Anterior cingulate cortex (tissue), 58 donors: ENCODE data around the gene NPAS3.
A peak's percentile ranks its signal among the peaks of the same experiment; 100 is the strongest.

Experiments used
- DNase-seq, 58 donors: peaks; one replicate each; lab custom pipeline; 2025; lab: John Stamatoyannopoulos, UW

NPAS3 gene

DNA sequence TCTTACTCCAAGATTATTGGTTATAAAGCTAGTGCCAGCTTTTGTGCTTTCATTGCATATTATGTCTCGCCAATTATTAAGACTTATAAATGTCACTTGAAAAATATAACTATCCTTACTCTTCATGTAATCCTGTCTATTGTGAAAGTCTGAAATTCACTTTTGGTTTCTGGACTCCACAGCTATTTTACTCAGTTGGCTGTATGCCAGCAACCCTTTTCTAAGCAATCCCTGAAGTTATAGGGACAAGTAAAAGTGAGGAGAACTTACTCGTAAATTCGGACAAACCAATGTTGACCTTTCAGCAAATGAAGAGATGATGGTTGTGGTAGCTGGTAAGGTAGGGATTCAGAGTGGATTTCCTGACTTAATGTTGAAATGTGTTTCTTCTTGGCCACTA lies 196.3 kb downstream of the NPAS3 start:
- DNase-seq = no peak

DNA sequence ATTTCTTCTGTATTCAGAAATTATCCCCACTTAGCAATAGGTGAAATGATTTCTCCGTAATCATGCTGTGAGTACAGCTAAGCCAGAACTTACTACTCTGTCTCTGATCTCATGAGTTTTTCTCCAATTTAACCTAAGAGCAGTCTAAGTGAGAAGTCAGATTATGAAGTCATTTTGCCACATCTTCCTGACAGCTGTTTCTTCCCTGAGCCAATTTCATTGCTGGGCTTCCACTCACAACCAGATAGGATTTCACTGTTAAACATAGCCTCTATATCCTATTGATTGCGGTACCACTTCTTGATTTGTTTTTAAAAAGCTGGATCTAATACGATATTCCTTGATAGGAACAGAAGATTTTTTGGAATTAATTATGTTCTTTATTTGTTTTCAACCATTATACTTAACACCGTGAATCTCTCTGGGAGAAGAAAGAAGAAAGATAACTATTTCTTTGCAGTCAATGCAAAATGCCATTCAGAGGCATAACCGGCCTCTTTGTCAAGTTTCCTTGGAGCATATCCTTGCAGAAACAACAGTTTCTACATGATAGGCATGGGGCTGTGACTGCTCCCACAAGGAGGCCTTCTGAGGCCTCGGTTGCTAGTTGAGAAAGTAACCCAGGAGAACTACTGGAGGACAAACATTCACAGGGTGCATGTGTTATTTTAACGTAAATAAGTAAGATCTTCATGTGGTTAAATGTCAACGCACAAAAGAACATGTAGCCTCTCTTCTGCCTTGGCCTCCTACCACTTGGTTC lies 212.2 kb downstream of the NPAS3 start:
- no peak for DNase-seq

DNA sequence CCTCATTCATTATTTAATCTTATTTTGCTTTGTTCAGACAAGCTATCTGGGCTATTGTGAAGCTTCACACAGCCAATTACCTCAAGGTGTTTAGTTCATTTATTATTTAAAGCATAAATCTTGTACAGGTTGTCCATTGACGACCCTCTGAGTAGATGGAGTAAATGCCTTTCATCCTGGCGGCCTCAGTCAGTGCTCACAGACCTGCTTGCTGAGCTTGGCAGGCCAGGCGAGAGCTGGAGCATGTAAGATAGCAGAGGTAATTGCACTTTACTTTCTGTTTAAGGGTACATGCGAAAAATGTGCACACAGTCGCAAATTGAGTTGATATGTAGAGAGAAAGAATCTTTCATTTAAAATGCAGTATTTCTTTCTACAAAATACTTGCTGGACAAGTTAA lies 224.4 kb downstream of the NPAS3 start:
- no peak for DNase-seq

DNA sequence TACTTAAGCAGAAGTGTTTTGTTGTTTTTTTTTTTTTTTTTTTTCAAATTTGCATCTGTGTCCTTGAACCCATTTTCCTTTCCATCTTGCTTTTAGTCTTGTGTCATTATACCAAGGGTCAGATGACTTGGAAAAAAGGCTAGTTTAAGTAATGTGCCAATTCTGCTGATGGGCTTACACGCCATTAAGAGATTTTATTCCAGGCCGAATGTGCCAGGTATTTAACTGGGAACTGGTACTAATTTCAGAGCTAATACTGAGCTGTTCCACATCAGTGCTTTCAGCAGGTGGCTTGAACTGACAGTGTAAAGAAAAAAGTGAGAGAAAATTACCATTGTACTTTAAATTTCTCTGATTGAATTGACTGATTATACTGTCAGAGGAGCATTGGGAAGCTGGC lies 224.9 kb downstream of the NPAS3 start:
- no peak for DNase-seq

DNA sequence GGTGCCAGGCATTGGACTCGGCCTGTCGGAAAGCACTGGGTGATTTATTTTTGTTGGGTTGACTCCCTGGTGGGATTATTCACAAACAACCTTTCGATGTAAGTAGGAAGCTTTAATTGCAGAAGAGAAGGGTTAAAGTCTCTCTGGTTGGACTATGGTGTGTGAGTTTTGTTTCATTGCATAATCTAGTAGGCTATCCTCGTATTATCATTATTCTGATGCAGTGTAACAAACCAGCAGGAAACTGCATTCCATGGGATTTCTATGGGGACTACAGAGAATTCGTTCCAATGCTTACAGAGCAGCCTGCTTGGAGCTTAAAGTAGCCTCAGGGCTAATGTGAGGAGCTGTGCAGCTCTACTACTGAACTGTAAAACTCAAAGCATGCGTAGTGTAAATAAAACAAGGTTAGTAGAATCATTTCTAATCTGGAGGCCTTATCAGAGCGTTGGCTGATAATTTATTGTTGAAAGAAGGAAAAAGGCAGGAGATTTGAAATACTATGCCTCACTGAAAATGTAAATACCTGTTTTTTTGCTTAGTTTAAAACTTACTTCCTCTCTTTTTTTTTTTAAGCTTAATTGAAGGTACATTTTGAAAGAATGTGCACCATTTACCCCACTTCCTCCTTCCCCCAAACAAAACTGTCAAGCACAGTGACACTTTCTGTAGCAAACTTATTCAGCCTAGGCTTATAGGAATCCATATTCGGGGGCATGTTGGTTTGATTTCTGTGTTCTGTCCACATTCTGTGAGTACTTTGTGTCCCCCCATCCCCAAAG lies 226.7 kb downstream of the NPAS3 start:
- DNase-seq = peak in 11 of 58 donors; percentile 5 to 76 (median 26)

DNA sequence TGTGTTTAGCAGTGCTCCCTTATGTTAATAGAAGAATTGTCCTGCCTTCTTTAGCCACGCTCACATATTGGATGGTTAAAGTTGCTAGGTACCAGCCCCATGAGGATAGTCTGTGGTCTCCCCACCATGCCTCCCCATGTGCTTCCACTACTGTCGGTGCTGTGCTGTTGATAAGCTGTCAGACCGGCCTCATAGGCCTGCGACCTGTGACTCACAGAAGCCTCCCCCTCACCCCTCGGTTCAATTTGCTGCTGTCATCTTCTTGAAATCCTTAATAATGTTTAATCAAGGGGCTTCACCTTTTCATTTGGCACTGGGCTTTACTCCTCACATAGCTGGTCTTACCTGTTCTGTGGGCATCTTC lies 227.2 kb downstream of the NPAS3 start:
- DNase-seq = no peak

DNA sequence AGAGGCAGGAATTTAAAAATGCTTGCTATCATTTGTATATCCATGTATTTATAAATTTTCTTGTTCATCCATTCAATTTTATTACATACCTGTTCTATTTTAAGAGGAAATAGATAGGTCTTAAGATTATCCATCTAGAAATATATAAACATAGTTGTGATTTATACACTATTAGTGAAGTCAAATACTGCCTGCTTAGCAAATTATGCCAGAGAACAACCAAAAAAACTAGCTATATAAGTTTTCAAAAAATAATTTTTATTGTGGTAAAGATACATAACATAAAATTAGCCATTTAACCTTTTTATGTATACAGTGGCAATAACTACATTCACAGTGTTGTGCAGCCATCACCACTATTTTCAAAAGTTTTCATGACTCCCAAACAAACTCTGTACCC lies 237.3 kb downstream of the NPAS3 start:
- DNase-seq = no peak

DNA sequence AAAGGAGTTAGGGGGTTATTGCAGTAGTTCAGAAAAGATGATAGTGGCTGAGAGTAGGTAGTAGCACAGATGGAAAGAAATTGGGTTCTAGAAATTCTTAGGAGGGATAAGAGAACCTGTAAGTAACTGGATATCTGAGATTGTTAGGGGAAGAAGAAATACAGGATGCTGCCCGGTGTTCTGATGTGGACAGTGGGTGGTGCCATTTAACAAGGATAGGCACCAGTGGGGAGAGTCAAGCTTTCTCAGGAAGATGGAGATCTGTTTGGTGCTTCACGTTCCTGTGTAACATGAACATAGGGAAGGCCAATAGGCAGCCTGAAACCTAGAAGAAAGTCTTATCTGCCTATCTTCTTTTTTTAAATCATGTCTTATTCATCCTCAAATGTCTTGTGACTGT lies 245.9 kb downstream of the NPAS3 start:
- peak in 3 of 58 donors; percentile 3 to 29 (median 7) for DNase-seq

DNA sequence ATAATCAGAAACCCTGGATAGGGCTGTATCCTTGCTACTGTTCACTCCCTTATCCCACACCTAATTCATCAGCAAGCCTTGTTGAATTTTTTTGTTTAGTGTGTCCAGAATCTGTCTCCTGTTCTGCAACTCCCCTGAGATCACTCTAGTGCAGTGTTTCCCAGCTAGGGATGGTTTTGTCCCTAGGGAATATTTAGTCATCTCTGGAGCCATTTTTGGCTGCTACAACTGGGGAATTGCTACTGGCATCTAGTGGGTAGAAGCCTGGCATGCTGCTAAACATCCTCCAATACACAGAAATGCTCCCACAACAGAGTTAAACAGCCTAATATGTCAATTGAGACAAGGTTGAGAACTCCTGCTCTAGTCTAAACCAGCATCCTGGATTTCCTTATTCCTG lies 248.0 kb downstream of the NPAS3 start:
- DNase-seq = no peak

DNA sequence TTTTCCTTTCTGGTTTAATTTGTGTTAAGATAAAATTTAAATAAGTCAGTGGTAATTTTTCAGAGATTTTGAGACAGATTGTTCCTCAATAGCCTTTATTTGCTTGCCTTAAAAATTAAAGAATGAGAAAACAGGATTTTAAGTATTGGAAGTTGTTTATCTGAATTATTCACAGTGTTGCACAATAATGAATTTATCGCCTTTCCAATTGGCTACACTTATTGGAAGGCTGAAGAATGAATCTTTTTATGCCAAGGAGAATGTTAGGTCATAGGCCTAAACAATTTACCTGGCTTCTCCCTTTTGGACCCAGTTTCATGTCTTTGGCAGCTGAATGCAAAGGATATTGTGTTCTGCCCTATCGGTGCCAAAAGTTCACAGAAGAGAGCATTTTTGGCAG lies 250.2 kb downstream of the NPAS3 start:
- no peak for DNase-seq

DNA sequence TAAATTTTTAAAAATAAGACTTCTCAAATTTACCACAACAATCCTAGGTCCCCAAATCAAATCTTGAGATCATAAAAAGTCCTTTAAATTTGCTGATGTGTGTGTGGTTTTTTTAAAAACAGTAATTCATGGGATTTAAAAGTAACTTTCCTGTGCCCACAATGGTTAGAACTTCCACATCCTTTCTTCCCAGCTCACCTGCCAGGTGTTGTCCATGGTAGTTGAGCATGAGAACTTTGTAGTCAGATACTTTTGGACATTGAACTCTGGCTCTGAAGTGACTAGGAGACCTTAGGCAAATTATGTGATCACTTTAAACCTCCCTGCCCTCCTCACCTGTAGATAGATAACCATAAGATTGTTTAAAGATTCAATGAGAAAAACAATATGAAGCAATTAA lies 253.2 kb downstream of the NPAS3 start:
- DNase-seq = no peak

DNA sequence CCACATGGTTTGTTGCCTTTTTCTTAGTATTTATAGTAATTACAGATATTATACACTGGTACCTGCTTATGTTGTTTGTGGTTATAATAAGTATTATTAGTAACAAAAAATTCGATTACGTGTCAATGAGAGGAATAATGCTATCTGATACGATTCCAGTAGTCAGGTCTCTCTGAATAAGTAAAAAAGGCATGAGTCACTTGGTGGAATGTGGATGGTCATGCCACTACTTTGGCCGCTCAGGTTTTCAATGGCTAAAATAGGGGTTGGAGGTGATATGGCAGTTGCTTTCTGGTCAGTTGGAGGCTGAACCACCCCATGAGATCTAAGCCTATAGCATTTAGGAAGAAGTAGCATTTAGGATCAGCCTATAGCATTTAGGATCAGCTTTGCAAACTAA lies 255.9 kb downstream of the NPAS3 start:
- DNase-seq = no peak

DNA sequence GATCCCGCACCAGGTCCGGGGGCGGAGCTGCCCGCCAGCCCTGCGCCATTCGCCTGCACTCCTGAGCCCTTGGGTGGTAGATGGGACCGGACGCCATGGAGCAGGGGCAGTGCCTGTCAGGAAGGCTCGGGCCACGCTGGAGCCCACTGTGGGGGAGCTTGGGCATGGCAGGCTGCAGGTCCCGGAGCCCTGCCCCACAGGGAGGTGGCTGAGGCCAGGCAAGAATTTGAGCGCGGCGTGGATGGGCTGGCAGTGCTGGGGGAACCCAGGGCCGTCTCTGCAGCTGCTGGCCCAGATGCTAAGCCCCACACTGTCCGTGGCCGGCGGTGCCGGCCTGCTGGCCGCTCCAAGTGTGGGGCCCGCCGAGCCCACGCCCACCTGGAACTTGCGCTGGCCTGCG lies 260.0 kb downstream of the NPAS3 start:
- DNase-seq = no peak

DNA sequence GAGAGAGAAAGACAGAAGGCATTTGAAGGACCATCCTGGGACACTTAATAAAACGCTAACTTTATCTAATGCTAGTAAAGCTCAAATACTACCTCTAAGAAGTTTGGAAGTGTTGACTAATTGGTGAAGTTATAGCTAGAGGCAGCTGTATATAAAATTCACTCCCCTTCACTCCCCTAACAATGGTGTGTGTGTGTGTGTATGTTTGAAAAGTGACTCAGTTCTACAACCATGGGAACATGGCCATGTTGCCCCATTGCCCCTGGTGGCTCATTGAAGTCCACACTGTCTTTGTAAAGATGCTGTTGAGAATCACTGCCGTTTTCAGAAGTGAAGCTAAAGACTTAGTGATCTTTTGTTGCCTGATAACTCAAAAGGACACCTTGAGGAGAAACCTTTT lies 262.4 kb downstream of the NPAS3 start:
- DNase-seq = no peak

DNA sequence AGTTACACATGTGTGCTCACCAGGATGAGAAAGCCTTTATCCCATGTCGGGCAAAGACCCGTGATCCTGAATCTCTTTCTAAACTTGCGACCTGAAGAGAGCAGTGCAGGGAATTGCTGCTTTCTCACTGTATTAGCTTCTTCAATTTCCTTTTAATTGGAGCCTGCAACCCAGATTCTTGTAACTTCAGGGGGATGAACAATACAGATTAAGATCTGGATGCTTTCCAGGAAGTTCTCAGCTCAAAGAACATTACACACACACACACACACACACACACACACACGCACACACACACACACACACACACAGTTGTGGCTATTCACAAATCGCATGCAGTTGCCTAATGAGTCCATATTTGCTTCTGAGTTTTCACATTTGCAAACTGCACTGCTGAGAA lies 268.3 kb downstream of the NPAS3 start:
- DNase-seq = no peak

DNA sequence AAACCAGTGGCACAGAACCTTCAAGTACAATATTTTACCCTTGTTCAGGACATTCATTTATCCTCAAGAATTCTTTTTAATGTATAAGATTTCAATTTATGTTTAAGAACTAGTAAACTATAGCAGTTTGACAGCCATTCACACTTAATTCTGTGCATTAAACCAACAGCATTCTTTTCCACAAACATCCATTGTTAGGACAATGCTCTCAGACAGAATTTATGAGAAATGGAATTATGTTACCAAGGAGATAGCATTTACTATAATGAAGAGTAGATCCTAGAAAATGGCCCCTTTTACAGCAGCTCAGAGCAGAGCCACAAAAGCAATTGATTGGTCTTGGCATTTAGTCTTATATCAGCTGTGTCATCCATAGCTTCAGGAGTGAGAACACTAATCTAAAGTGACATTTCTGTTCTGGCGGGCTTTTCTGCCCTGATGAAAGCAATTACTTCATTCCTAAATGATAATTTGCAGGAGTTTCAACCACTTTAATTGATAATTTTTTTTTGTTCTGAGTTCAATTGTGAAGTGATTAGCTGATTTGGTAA lies 268.9 kb downstream of the NPAS3 start:
- no peak for DNase-seq

DNA sequence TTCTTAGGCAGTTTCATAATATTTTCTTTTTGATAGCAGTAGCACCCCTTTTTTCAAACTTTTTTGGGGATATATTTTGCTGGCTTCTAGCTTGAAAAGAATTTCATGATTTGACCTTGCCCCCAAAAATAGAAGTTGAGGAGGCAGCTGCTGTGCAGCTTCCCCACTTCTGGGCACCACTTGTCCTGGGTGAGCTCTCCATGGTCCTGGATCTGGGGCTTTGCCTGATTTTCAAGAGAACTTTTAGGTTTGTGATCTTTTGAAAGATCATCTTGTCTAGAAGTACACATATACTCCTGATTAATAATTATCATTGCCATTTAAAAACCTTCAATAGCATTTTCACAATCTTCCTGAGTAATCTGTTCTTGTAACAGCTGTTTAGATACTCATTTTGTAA lies 271.6 kb downstream of the NPAS3 start:
- no peak for DNase-seq

DNA sequence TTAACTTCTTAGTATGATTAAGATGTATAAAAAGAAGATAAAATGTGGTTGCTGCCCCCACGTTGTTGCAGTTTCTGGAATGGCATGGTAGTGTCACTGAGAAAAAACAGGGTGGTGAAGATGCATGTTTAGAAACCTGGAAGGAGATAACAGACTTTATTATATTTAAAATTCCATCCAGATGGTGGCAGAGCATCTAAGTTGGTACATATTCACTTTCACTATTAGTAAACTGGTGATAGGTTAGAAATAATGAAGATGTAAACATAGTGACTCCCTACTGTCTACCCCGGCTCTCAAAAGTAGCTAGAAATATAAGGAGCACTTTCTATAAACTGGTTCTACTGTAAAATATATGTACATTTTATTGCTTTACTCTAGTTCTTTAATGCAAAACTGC lies 279.3 kb downstream of the NPAS3 start:
- DNase-seq = no peak

DNA sequence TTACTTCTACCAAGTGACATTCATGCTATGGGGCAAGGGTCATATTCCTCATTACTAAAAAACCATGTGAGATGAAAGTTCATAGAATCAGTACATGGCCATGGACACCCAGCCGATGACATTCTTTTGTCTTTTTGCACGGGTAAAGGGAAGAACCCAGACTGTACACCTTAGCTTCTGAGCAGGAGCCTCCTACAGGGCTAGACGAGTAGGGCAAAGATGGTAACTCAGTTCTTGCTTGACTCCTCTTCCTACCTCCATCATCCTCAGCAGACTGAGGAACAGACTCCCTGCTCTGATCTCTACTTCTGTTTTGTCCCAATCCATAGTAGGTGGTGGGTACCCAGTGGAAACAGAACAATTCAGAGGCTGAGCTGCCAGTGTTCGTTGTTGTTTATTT lies 281.3 kb downstream of the NPAS3 start:
- DNase-seq = no peak

DNA sequence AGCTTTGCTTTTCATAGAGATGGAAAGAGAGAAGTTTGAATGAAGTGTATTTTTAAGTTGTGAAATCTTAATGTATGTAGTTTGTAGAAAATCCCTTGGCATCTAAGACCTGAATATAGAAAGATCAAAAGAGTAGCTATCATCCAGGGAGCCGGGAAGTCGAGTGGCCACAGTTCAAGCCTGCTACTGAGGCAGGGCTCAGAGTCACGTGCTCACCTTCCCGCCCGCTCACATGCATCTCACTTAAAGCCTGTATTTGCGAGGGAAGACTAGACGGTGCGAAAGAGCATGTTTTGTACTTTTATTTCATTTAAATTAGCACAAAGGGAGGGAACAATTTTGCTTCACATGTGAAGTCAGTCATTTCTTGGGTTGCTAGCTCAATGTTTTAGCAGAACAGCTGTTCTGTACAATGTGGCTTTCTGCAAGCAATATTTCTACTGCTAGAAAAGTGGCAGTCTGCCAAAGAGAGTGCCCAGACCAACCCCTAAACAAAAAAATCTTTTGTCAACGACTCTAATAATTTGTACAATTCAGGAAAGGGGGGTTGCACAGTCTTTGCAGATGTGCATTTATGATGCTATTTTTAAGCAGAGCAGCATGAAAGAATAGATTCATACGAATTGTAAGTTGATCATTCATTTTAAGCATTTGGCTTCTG lies 290.7 kb downstream of the NPAS3 start:
- DNase-seq = peak in 44 of 58 donors; percentile 1 to 88 (median 40)

DNA sequence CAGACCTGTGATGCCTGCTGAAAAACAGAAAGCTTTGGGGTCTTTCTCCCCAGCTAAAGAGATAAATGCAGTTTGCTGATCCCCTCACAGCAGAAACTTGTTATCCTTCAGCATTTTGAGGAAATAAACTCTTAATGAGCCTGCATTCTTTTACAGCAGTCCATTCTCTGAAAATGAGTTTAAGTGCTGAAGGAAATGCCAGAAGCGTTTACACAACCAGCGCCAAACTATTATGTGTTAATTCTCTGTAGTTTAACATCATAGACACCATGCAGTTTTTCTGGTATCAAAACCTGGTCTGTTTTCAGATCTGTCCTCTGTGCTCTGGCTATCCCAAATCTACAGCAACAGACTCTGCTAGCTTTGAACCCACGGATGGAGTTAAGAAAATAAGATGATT lies 291.3 kb downstream of the NPAS3 start:
- peak in 2 of 58 donors; percentile 24 to 27 for DNase-seq
